Fibroblast of mammary gland (primary cell): ENCODE data around the gene LCN1.
"Not testable (repeated sequence)": the region's sequence is repeated elsewhere in the genome, so short reads cannot be mapped to it uniquely, and the experiment has no call there.

Experiments used
- DNase-seq: peaks from one replicate; pipeline ENCODE4 v3.0.0-alpha.2; 2010; ENCODE audit warnings: low read depth
- H3K4me3 ChIP-seq: 2 replicates; pipeline ENCODE4 v1.5.1; 2011; ENCODE audit warnings: low read depth, mild to moderate bottlenecking, low read length, moderate library complexity; ENCODE audit not compliant: control insufficient read depth
- CTCF ChIP-seq: conservative IDR thresholded peaks from 2 replicates; pipeline ENCODE4 v1.5.1; 2011; ENCODE audit warnings: low read depth, low read length, inconsistent platforms; ENCODE audit not compliant: control insufficient read depth, insufficient read depth

The LCN1 gene

DNA sequence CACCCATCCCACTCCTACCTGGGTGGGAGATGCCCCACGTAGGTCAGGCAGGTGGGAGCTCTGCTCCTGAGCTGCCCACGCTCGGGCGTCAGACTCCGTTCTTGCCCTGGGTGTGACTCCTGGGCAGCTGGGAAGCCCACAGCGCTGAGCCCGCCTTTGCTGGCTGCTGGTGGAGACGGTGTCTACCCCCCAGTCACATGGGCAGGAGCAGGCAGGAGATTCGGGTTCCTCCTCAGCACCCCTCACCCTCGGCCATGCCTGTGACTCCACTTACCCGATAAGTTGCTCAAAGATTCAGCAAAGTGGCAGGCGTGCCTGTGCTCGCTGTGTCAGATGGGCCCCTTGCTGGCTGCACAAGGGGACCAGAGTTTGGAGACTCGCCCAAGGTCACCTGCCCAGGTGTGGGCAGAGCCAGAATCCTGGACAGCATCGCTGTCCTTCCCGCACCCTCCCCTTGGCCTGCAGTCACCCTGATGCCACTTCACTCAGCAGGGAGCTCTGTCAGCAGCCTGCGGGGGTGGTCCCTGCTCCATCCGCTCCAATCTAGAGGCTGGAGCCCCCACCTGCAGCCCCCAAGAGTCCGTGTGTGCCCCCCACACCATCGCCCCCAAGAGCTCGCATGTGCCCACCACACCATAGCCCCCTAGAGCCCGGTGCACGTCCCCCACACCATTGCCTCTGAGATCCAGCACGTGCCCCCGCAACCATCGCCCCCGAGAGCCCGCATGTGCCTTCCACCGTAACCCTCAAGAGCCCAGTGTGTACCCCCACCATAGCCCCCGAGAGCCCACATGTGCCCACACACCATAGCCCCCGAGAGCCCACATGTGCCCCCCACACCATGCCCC is 4.2 kb downstream of the LCN1 start:
- DNase-seq = no peak
- H3K4me3 ChIP-seq = no peak overlapping the region
- no peak for TF ChIP-seq CTCF

GRCh38 chr9:135526089-135526729 is 5.0 kb downstream of the LCN1 start:
- TF ChIP-seq CTCF = no peak
- DNase-seq = no peak
- no peak overlapping the region for H3K4me3 ChIP-seq

DNA sequence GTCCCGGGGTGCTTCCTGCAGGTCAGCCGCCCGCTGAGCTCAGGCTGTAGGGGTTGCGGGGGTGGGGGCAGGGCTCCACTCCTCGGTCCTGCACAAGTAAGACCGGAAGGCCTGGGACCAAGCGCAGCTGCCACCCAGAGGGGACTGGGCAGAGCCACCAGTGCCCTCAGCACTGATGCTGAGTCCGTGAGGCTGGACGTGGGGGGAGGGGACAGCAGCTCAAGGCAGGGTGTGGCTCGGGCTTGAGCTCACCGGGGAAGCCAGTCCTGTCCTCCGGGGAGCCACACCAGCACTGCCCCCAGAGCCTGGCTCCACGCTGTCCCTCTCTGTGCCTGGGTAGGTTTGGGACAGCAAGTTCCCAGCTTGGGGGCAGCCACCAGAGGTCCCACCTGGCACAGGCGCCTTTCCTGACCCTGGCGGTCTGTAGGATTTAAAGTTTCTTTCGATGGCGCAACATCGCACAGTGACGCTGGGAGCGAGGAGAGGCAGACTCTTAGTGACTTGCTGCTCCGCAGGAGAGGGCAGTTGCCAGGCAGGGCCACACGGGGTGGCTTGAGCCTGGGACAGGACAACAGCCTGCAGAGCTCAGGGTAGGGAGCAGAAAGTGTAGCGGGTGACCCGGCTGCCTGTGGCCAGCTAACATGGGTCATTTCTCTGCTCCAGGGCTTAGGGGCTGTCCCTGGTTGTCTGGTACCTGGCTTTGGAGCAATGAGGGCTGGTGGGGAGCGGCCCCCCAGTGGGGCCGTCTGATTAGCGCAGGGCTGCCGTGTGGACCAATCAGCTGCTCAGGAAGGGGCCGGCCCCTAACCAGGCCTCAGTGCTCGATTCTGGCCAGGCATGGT is 5.7 kb downstream of the LCN1 start:
- no peak overlapping the region for H3K4me3 ChIP-seq
- no peak for TF ChIP-seq CTCF
- DNase-seq = no peak

DNA sequence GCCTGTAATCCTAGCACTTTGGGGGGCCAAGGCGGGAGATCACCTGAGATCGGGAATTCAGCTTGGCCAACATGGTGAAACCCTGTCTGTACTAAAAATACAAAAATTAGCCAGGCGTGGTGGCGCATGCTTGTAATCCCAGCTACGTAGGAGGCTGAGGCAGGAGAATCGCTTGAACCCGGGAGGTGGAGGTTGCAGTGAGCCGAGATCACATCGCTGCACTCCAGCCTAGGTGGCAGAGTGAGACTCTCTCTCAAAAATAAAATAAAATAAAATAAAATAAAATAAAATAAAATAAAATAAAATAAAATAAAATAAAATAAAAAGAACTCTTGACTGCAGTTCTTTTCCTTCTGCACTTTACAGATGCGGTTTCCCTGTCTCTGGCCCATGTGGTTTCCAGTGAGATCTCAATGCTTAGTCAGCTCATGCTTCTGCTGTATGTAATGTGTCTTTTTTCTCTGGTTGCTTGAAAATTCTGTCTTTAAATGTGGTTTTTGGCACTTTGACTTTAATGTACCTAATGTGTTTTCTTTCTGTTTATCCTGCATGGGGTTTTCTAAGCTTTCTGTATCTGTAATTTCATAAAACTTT is 7.7 kb downstream of the LCN1 start:
- not testable (repeated sequence) for DNase-seq, H3K4me3 ChIP-seq

DNA sequence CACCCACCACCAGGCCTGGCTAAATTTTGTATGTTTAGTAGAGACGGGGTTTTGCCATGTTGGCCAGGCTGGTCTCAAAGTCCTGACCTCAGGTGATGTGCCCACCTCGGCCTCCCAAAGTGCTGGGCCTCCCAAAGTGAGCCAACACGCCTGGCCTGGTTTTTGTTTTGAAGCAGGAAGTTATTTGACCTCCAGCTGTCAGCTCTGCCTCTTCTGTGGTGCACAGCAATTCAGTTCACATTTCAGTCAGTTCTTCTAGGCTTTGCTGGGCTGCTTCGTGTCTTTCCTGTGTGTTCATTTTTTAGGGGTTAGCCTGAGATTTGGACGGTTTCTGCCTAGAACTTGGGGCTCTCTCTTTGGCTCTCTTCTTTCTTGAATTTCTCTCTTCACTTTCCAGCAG is 8.9 kb downstream of the LCN1 start:
- no peak overlapping the region for H3K4me3 ChIP-seq
- DNase-seq = no peak
- TF ChIP-seq CTCF = no peak

GRCh38 chr9:135531096-135531495 is 9.9 kb downstream of the LCN1 start:
- no peak for TF ChIP-seq CTCF
- DNase-seq = no peak
- H3K4me3 ChIP-seq = no peak overlapping the region

DNA sequence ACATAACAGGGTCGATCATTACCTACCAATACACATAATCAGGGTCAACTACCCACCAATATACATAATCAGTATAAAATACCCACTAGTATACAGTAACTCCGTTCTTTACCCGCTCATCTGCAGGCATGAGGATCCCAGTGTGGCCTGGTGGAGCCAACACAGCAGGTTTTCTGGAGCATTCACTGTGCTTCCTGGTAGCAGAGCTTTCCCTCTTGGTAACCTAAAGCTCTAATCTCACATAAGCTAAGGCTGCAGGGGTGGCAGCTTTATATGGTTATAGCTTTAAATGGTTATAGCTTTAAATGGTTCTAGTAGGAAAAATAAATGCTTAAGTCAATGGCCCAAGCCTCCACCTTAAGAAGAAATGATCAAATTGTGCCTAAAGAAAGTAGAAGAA is 11.9 kb downstream of the LCN1 start:
- DNase-seq = no peak
- H3K4me3 ChIP-seq = no peak overlapping the region
- TF ChIP-seq CTCF = no peak
